HG03060 (cell line): ENCODE results near the gene PRMT7.

ENCODE experiments used
- ATAC-seq: cut with Tn5 transposase; IDR thresholded peaks from one replicate; pipeline ENCODE4 v1.9.1; 2021; ENCODE audit warnings: low read depth, moderate number of reproducible peaks; ENCODE audit not compliant: unreplicated experiment

PRMT7 gene

GRCh38 chr16:68387301-68387700 is 76.5 kb downstream of the PRMT7 start:
- no peak for ATAC-seq

GRCh38 chr16:68388124-68388523 is 77.3 kb downstream of the PRMT7 start:
- no peak for ATAC-seq

GRCh38 chr16:68389006-68389405 is 78.2 kb downstream of the PRMT7 start:
- no peak for ATAC-seq

GRCh38 chr16:68389750-68390371 is 79.0 kb downstream of the PRMT7 start:
- ATAC-seq: no peak

- no peak for ATAC-seq
Measured at GRCh38 chr16:68393333-68393732, 82.5 kb downstream of the PRMT7 start.

GRCh38 chr16:68395167-68395786 is 84.5 kb downstream of the PRMT7 start:
- ATAC-seq: no peak

- ATAC-seq: no peak
Measured at GRCh38 chr16:68395815-68396214, 85.0 kb downstream of the PRMT7 start.

GRCh38 chr16:68396481-68396880 is 85.7 kb downstream of the PRMT7 start:
- no peak for ATAC-seq

GRCh38 chr16:68397710-68398201 is 86.9 kb downstream of the PRMT7 start:
- no peak for ATAC-seq

- no peak for ATAC-seq
Measured at GRCh38 chr16:68399456-68399855, 88.6 kb downstream of the PRMT7 start.

- ATAC-seq: no peak
Measured at GRCh38 chr16:68400083-68400923, 89.5 kb downstream of the PRMT7 start.

- ATAC-seq: no peak
Measured at GRCh38 chr16:68400924-68401460, 90.2 kb downstream of the PRMT7 start.

GRCh38 chr16:68401871-68402747 is 91.3 kb downstream of the PRMT7 start:
- no peak for ATAC-seq

- no peak for ATAC-seq
Measured at GRCh38 chr16:68402748-68403040, 91.9 kb downstream of the PRMT7 start.

- ATAC-seq: no peak
Measured at GRCh38 chr16:68403177-68403576, 92.4 kb downstream of the PRMT7 start.

- ATAC-seq: no peak
Measured at GRCh38 chr16:68403704-68404103, 92.9 kb downstream of the PRMT7 start.

GRCh38 chr16:68404736-68405345 is 94.0 kb downstream of the PRMT7 start:
- no peak for ATAC-seq

GRCh38 chr16:68406458-68407152 is 95.8 kb downstream of the PRMT7 start:
- no peak for ATAC-seq
